ENCODE measurements around the gene SLC25A13. TPM values are rescaled to one million over a fixed set of nuclear protein-coding genes. Genes with fewer than 3 reads are reported as not detected.

The SLC25A13 gene
- total RNA-seq, 2 donors from 2014 or later: 94.3 to 114 TPM

DNA sequence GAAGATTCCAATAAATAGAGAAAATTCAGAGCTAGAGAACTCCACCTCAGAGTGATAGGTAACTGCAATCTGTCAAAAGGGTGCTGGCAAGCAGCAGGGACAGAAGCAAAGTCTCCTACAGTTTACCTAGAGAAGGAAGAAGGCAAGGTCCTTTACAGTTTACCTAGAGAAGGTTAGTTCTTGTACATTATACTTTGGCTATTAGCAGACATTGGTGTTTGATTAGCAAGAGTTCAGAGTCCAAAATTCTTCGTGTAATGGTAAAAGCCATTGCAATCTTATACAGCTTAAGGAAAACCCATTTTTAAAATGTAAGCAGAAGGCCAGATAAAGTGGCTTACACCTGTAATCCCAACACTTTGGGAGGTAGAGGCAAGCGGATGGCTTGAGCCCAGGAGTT is 45.9 kb downstream of the SLC25A13 start:
- Histone ChIP-seq H3K27me3 (ENCODE audit: control insufficient read depth, insufficient read depth, low read length, poor library complexity, severe bottlenecking) (no peaks in the 10 kb centered on the region), H3K4me1 (ENCODE audit: control insufficient read depth, insufficient read depth, low read length) (no peaks in the 10 kb centered on the region), H3K4me3 (ENCODE audit: low read length) (no peak overlapping the region), H3K9ac (ENCODE audit: extremely low read depth, low read length, poor library complexity, severe bottlenecking) (no peak overlapping the region), H3K9me3 (ENCODE audit: control insufficient read depth, low read length) (peaks cover 10% of the 10 kb centered on the region), H3K36me3 (ENCODE audit: control insufficient read depth, insufficient read depth, low read length) (peaks cover 57% of the 10 kb centered on the region), H3K27ac (ENCODE audit: low read depth, low read length) (no peak overlapping the region)
- TF ChIP-seq, protein P1, sequence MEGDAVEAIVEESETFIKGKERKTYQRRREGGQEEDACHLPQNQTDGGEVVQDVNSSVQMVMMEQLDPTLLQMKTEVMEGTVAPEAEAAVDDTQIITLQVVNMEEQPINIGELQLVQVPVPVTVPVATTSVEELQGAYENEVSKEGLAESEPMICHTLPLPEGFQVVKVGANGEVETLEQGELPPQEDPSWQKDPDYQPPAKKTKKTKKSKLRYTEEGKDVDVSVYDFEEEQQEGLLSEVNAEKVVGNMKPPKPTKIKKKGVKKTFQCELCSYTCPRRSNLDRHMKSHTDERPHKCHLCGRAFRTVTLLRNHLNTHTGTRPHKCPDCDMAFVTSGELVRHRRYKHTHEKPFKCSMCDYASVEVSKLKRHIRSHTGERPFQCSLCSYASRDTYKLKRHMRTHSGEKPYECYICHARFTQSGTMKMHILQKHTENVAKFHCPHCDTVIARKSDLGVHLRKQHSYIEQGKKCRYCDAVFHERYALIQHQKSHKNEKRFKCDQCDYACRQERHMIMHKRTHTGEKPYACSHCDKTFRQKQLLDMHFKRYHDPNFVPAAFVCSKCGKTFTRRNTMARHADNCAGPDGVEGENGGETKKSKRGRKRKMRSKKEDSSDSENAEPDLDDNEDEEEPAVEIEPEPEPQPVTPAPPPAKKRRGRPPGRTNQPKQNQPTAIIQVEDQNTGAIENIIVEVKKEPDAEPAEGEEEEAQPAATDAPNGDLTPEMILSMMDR (conservative IDR thresholded peaks at IDR 0.05): no peak
- Mint-ChIP-seq H3K4me1 (no peaks in the 10 kb centered on the region), H3K36me3 (ENCODE audit: low read depth) (peaks cover 48% of the 10 kb centered on the region), H3K4me3 (no peak overlapping the region), H3K27ac (no peak overlapping the region), H3K9me3 (peaks cover 11% of the 10 kb centered on the region), H3K27me3 (ENCODE audit: insufficient read depth) (no peaks in the 10 kb centered on the region)
- WGBS, 2 experiments (ENCODE audit: insufficient coverage in 1 of 2, insufficient read length in 1 of 2): 90 to 96% methylated on average over 2 of the region's 2 CpGs
- no peak for DNase-seq

DNA sequence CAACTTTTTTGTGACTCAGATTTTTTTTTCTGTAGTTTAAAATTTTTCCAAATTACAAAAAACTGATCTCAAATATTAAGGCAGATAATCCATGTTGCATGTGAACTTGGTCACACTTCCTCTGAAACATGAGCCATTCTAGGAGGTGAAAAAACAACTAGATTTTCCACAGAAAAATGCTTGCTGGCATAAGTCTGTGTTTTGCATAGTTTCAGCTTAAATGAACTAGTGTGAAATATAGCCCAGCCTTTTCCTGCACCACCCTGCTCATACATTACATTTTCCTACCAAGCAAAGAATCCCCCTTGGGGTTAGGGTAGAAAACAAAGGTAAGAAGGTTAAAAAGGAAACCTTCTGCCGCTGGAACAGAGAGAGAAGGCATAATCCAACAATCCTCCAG is 48.2 kb downstream of the SLC25A13 start:
- TF ChIP-seq, protein P1 (conservative IDR thresholded peaks at IDR 0.05): no peak
- H3K27ac ChIP-seq (ENCODE audit: low read depth, low read length): no peak overlapping the region
- H3K36me3 ChIP-seq (ENCODE audit: control insufficient read depth, insufficient read depth, low read length): peaks cover 61% of the 10 kb centered on the region
- Mint-ChIP-seq H3K27ac (no peak overlapping the region), H3K27me3 (ENCODE audit: insufficient read depth) (no peaks in the 10 kb centered on the region), H3K4me1 (no peaks in the 10 kb centered on the region), H3K36me3 (ENCODE audit: low read depth) (peaks cover 43% of the 10 kb centered on the region), H3K9me3 (peaks cover 11% of the 10 kb centered on the region), H3K4me3 (no peak overlapping the region)
- WGBS, 2 experiments (ENCODE audit: insufficient coverage in 1 of 2, insufficient read length in 1 of 2): 100% methylated on average over 1 of the region's 1 CpG; no CpG with 5 or more reads in 1 of the 2 experiments
- H3K9me3 ChIP-seq (ENCODE audit: control insufficient read depth, low read length): peaks cover 14% of the 10 kb centered on the region
- no peak overlapping the region for H3K4me3 ChIP-seq (ENCODE audit: low read length)
- DNase-seq: no peak
- H3K4me1 ChIP-seq (ENCODE audit: control insufficient read depth, insufficient read depth, low read length): no peaks in the 10 kb centered on the region
- H3K9ac ChIP-seq (ENCODE audit: extremely low read depth, low read length, poor library complexity, severe bottlenecking): no peak overlapping the region
- H3K27me3 ChIP-seq (ENCODE audit: control insufficient read depth, insufficient read depth, low read length, poor library complexity, severe bottlenecking): no peaks in the 10 kb centered on the region

DNA sequence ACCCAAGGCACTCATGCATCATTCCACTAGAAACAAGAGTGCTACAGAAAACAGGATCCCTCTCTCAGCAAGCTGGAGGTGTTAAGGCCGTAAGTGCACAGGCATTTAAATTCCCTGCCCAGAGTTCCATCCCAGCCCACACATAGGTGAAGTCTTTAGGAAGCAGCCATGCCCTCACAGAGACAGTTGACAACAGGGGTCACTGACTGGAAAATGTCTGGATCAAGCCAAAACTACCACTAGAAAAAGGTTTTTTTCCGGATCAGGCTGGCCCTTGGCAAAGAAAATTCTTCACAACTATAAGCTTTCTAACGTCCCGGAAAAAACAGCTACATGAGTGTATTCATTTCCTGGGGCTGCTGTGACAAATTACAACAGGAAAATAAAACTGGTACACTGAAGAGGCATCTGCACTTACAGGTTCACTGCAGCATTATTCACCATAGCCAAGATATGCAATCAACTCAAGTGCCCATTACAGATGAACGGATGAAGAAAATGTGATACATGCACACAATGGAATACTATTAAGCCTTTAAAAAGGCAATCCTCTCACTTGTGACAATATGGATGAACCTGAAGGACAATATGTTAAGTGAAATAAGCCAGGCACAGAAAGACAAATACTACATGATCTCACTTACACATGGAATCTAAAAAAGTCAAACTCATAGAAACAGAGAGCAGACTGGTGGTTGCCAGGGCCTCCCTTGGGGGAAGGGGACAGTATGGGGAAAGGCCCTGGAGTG is 52.5 kb downstream of the SLC25A13 start:
- WGBS, 2 experiments (ENCODE audit: insufficient coverage in 1 of 2, insufficient read length in 1 of 2): 92 to 100% methylated on average over 4 to 5 of the region's 5 CpGs

More for the DNA sequence above, 52.5 kb downstream of the SLC25A13 start:
- H3K36me3 Mint-ChIP-seq (ENCODE audit: low read depth): peaks cover 40% of the 10 kb centered on the region
- DNase-seq: no peak
- TF ChIP-seq, protein P1 (conservative IDR thresholded peaks at IDR 0.05): no peak
- H3K4me3 Mint-ChIP-seq: no peak overlapping the region
- Histone ChIP-seq H3K36me3 (ENCODE audit: control insufficient read depth, insufficient read depth, low read length) (peaks cover 63% of the 10 kb centered on the region), H3K4me1 (ENCODE audit: control insufficient read depth, insufficient read depth, low read length) (no peaks in the 10 kb centered on the region), H3K9ac (ENCODE audit: extremely low read depth, low read length, poor library complexity, severe bottlenecking) (no peak overlapping the region), H3K9me3 (ENCODE audit: control insufficient read depth, low read length) (peaks cover 11% of the 10 kb centered on the region), H3K4me3 (ENCODE audit: low read length) (no peak overlapping the region), H3K27ac (ENCODE audit: low read depth, low read length) (no peak overlapping the region), H3K27me3 (ENCODE audit: control insufficient read depth, insufficient read depth, low read length, poor library complexity, severe bottlenecking) (no peaks in the 10 kb centered on the region)
- no peaks in the 10 kb centered on the region for H3K9me3 Mint-ChIP-seq
- H3K27ac Mint-ChIP-seq: no peak overlapping the region
- H3K4me1 Mint-ChIP-seq: peaks cover 2% of the 10 kb centered on the region
- H3K27me3 Mint-ChIP-seq (ENCODE audit: insufficient read depth): no peaks in the 10 kb centered on the region

Measured in endodermal cell (in vitro differentiated cells).